Stimulated activated CD8-positive, alpha-beta memory T cell treated with anti-CD3 and anti-CD28 coated beads, Interleukin-2, amount 100 ng/mL, for 48 hours (primary cell): ENCODE measurements around the gene CCDC7.
"Not testable (repeated sequence)": the region's sequence is repeated elsewhere in the genome, so short reads cannot be mapped to it uniquely, and the experiment has no call there.

Experiments used
- DNase-seq, 2 donors: peaks; one replicate each; pipeline ENCODE4 v3.0.0-alpha.2; 2020; ENCODE audit warnings: low read depth in 2 of 2

CCDC7 gene

GRCh38 chr10:32699683-32700082 is 253.7 kb downstream of the CCDC7 start:
- not testable (repeated sequence) for DNase-seq

DNA sequence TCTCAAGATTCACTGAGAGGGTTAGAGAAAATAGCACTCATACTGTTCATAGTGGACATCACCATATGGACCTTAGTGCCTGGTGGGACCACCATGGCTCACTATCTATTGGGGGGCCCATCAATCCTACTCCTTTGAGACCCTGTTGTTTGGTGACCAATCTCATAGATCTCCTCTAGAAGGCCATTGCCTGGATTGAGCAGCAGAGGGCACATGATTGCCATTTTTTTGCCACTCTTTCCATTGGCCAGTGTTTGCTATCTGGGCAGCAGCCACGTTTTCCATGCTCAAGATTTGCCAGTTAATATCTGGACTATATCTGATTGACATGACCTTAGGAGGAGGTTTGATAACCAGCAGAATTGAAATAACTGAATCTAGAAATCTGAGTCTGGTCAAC is 267.6 kb downstream of the CCDC7 start:
- DNase-seq, result no peak

- no peak for DNase-seq
These were observed 285.6 kb downstream of the CCDC7 start for GRCh38 chr10:32731527-32731926.

DNA sequence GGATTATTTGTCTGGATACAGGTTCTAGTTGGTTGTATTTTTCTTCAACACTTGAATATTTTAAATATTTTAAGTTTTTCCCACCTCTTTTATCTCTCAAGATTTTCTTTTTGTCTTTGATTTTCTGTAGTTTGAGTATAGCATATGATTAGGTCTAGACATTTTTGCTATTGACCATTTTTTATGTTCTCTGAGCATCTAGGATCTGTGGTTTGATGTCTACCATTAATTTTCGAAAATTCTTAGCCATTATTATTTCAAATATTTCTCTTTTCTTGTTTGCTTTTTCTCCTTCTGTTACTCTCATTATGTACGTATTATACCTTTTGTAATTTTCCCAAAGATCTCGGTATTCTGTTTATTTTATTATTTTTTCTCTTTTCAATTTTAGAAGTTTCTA is 293.0 kb downstream of the CCDC7 start:
- DNase-seq, result no peak

GRCh38 chr10:32744321-32744720 is 298.4 kb downstream of the CCDC7 start:
- DNase-seq, result no peak

GRCh38 chr10:32746869-32747268 is 300.9 kb downstream of the CCDC7 start:
- no peak for DNase-seq

- DNase-seq, result no peak
These were observed 305.6 kb downstream of the CCDC7 start for GRCh38 chr10:32751582-32751981.

DNA sequence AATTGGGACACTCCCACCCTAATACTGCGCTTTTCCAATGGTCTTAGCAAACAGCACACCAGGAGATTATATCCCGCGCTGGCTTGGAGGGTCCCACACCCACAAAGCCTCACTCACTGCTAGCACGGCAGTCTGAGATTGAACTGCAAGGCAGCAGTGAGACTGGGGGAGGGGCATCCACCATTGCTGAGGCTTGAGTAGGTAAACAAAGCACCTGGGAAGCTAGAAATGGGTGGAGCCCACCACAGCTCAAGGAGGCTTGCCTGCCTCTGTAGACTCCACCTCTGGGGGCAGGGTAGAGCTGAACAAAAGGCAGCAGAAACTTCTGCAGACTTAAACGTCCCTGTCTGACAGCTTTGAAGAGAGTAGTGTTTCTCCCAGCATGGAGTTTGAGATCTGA is 309.0 kb downstream of the CCDC7 start:
- not testable (repeated sequence) for DNase-seq

DNA sequence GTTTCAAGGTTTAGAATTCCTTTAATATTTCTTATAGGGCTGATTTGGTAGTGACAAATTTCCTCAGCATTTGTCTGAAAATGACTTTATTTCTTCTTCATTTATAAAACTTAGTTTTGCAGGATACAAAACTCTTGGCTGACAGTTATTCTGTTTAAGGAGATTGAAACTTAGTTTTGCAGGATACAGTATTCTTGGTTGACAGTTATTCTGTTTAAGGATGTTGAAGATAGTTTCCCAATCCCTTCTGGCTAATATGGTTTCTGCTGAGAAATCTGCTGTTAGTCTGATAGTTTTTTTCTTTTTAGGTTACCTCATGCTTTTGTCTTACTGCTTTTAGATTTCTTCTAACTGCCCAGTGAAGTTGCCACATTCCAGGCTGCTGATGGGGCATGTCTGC is 325.3 kb downstream of the CCDC7 start:
- DNase-seq, result no peak

- no peak for DNase-seq
These were observed 327.2 kb downstream of the CCDC7 start for GRCh38 chr10:32773105-32773504.

DNA sequence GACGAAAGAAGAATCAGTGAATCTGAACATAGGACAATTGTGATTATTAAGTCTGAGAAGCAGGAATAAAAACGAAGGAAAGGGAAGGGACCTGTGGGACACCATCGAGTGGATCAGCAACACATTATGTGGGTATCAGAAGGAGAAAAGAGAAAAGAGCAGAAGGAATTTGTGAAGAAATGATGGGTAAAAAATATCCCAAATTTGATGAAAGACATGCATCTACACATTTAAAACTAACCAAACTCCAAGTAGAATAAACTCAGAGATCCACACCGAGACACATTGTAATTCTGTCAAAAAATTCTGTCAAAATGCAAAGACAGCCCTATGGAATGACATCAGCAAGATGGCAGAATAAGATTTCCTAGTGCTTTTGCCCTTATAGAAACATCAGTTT is 341.0 kb downstream of the CCDC7 start:
- DNase-seq, result no peak

GRCh38 chr10:32787690-32788284 is 341.8 kb downstream of the CCDC7 start:
- no peak for DNase-seq

DNA sequence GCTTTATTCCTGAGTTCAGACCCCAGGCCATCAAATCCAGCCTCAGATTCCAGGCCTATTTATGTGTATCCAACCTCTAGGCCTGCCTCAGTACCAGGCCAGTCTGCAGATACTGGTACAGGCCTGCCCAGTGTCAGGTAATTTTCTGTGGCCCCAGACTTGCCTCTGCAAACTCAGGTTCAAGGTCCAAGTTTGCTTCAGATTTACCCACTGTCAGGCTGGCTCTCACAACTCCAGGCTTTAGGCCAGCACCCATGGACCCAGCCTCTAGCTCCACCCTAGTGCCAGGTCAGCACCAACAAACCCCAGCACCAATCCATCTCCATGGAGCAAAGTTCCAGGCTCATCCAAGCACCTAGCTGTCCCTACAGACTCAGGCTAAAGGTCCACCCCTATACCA is 342.4 kb downstream of the CCDC7 start:
- no peak for DNase-seq

DNA sequence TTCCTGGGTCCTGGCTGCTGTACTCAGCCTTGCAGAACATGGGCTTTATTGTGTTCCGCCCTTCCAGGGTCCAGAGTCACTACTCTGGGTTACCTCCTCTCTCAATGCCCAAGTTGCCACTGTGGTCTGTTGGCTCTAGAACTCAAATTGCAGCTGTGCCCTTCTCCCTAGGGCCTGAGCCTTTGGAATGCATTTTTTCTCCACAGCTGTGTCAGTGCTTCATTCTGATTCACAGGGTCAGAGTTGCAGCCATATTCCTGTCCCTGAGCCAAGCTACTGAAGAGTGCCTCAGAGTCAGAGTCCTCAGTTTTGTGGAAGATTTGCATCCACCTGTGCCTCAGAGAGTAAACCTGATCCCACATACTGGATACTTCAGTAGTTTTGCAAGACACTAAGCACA is 344.5 kb downstream of the CCDC7 start:
- DNase-seq, result no peak

GRCh38 chr10:32793033-32793432 is 347.1 kb downstream of the CCDC7 start:
- DNase-seq, result no peak

DNA sequence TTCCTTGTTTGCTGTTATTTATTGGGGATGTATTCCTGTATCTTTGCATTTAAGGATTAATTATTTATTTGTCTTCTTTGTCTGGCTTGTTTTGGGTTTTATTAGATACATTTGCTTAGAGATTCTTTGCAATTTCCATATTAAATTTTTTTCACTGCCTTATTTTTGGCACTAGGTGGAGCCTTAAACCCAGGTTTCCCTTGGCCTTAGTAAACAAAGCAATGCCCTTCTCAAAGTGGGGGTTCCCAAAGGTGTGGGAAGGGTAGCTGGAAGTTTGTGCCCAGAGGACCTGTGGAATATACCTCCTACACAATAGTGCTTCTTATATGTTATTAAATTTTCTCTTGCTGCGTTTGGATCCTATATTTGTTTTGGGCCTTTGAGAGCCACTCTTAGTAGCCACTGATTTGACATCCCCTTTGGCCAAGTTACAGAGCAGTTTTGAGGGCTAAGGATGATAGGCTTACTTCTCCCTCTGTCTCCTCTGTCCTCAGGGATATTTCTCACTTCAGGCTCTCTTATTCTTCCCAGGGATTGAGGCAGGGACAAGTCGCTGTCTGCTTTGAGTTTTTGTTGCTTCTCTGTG is 349.8 kb downstream of the CCDC7 start:
- no peak for DNase-seq

DNA sequence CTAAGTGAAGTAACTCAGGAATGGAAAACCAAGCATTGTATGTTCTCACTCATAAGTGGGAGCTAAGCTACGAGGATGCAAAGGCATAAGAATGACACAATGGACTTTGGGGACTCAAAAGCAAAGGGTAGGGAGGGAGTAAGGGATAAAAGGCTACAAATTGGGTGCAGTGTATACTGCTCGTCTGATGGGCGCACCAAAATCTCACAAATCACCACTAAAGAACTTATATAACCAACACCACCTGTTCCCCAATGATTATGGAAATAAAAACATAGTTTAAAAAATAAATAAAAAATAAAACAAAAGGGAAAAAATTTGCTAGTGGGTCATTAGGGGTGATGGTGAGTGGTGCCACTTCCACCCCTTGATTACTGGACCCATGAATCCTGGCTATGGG is 351.5 kb downstream of the CCDC7 start:
- not testable (repeated sequence) for DNase-seq

DNA sequence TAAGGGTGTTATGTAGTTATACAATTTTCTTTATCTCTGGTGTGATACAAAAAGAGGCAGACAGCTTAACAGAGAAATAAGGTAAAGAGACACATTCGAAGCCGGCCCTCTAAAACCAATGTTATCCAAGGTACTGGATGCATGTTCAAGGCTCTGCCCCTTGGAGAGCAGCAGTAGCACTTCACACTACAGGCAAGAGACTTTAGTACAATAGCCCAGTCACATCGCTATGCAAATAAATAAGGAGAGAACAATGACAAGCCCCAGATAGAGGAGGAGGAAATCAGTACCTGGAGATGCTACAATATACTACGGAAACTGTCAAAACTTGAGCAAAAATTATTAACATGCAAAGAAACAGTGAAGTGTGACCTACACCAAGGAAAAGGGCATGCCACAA is 401.0 kb downstream of the CCDC7 start:
- no peak for DNase-seq

DNA sequence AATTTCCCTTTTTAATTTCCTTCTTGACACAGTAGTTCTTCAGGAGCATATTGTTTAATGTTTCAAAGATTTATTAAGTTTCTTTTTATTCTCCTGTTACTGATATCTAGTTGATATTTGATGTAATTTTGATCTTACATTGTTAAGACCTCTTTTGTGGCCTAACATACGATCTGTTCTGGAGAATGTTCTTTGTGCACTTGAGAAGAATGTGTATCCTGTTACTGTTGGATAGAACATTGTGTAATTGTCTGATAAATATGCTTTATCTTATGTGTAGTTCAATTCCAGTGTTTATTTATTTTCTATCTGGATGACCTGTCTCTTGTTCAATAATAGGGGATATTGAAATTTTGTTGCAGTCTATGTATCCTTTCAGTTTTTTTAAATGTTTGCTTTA is 405.4 kb downstream of the CCDC7 start:
- no peak for DNase-seq

GRCh38 chr10:32854435-32854834 is 408.5 kb downstream of the CCDC7 start:
- DNase-seq, result no peak

- DNase-seq, result no peak
These were observed 419.2 kb downstream of the CCDC7 start for GRCh38 chr10:32865170-32865569.

DNA sequence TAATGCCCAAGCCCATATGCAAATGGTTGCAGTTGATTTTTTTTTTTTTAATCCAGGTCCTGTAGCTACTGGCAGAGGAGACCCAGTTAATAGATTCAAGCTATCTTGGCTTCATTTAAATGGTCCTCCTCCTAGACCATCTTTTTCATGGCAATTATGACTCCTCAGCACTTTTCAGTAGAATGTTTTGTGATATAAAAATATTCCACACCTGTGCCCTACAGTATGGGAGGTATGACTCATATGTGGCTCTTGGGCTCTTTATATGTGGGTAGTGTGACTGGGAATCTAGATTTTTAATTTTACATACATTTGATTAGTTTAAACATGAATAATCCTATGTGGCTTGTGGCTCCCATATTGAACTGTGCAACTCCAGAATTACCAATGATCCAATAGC is 432.0 kb downstream of the CCDC7 start:
- no peak for DNase-seq

DNA sequence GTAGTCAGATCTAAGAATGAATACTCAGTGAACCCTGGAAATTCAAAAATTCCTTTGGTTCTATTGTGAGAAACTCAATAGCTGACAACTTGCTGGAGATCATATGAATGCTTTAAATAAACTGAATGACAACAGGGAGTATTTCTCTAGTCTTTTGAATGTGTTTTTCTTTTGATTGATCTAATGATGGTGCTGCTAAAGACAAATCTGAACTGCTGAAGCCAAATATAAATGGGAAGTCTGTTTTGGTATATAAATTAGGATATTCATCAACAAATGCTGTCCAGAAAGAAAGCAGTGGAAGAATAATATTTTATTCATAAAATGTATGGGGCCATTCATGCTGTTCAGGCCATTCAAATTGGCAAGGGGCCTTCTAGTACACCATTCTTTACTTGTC is 432.7 kb downstream of the CCDC7 start:
- no peak for DNase-seq

GRCh38 chr10:32882076-32882475 is 436.1 kb downstream of the CCDC7 start:
- no peak for DNase-seq
